Uterus (tissue), 2 donors: ENCODE measurements around the gene CAPG.

Source experiments
- CTCF ChIP-seq, 4 experiments: fragments of 200-600 bp in 2 of 4; fragments of 450-650 bp in 2 of 4; sonication (generic) in 2 of 4; IDR thresholded peaks; one replicate each; pipeline ENCODE4 v1.5.1; 2016 to 2019; ENCODE audit warnings: antibody characterized with exemption in 4 of 4, mild to moderate bottlenecking in 2 of 4, moderate library complexity in 1 of 4
- POLR2A ChIP-seq, 2 donors: fragments of 450-650 bp; IDR thresholded peaks; one replicate each; pipeline ENCODE4 v1.6.1; 2016; ENCODE audit warnings: antibody characterized with exemption in 2 of 2, mild to moderate bottlenecking in 1 of 2, moderate library complexity in 1 of 2

- TF ChIP-seq CTCF (IDR thresholded peaks at IDR 0.05) (no peak), POLR2A (IDR thresholded peaks at IDR 0.05) (no peak)
Measured at GRCh38 chr2:85448461-85449213, 38.5 kb upstream of the CAPG start.
